Smooth muscle cell of the brain vasculature (primary cell): ENCODE data around the gene MECR.
A peak's percentile ranks its signal among the peaks of the same experiment; 100 is the strongest.

ENCODE experiments used
- DNase-seq: peaks from one replicate; pipeline ENCODE4 v3.0.0-alpha.2; 2012; ENCODE audit warnings: low read depth, low spot score

MECR gene

GRCh38 chr1:29202053-29202452 is 28.7 kb downstream of the MECR start:
- no peak for DNase-seq

DNA sequence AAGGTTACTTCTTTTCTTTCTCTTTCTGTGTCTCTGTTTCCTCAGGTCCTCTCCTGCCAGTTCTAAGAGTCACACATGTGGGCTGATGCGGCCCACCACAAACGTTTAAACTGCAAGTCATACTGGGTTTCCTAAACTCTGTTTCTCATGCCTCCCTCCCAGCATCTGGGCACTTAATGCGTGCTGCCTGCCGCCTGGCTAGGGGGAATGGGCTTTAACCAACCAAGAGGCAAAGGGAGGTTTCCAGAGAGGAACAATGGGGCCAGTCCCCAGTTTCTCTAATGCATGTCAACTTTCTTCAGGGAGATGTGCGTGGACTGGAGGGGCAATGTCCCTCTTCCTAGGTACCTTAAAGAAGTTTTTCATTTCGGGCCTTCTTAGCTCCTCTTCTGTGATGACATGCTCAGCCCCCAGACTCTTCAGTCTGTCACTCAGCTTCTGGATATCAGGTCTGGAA is 29.1 kb downstream of the MECR start:
- DNase-seq = no peak

GRCh38 chr1:29200906-29201594 is 29.7 kb downstream of the MECR start:
- DNase-seq = no peak

- DNase-seq = no peak
Observed at GRCh38 chr1:29197993-29198392, 32.7 kb downstream of the MECR start.

DNA sequence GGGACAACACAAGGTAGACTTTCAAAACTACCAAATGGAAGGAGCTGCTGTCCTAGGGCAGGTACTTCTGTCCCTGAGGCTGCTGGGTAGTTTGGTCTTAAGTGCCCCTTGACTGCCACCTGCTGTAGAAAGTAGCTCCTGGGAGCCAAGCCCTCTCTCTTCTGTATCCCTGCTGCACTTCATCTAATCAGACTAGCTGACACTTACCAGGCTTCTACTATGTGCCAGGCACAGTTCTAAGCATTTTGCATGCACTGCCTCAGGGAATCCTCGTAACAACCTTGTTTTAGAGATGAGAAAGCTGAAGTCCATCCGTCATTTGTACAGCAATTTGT is 33.2 kb downstream of the MECR start:
- DNase-seq = no peak

DNA sequence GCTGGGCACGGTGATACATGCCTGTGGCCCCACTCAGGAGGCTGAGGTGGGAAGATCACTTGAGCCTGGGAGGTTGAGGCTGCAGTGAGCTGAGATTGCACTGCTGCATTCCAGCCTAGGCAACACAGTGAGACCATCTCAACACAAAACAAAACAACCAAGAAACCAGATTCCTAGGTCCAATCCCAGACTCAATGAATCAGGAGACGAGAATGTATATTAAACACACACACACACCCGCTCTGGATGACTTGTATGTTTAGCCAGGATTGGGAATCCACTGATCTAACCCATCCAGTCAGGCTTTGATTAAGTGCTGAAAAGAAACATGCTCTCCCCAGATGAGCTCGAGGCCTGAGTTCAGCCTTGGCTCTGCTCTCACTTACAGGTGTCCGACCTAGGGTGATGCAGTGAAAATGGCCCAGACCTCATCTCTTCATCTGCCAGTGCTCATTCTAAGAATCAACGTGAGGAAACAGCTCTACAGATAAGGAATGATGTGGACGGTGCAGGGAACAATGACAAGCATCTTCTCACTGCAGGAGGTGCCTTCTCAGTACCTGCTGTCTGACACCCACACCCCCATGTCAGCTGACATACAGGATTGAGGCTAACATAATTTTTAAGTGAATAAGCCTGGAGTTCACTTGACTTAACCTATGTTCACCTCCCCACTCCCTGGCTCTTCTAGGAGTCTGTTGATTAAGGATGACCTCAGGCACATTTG is 33.7 kb downstream of the MECR start:
- no peak for DNase-seq

DNA sequence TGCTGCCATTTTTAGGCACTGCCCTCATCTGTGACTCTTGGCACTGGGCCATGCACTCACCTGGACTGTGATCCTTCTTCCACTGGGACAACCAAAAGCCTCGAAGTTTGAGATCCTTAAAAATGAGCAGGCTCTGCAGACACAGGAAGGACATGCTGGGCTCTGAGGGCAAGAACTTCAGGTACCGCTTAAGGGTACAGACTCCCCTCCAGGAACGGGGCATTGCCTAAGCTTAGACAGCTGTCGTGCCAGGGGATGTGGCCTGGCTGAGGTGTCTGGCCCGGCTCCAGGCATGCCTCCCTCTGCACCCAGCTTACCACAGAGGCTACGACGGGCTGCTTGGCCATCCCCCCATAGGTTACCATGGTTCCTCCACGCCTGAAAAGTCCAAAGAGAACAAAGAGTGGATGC is 34.8 kb downstream of the MECR start:
- DNase-seq = no peak

GRCh38 chr1:29193879-29194455 is 36.8 kb downstream of the MECR start:
- DNase-seq = no peak

- no peak for DNase-seq
Observed at GRCh38 chr1:29190718-29191117, 40.0 kb downstream of the MECR start.

- DNase-seq = no peak
Observed at GRCh38 chr1:29186707-29187106, 44.0 kb downstream of the MECR start.

DNA sequence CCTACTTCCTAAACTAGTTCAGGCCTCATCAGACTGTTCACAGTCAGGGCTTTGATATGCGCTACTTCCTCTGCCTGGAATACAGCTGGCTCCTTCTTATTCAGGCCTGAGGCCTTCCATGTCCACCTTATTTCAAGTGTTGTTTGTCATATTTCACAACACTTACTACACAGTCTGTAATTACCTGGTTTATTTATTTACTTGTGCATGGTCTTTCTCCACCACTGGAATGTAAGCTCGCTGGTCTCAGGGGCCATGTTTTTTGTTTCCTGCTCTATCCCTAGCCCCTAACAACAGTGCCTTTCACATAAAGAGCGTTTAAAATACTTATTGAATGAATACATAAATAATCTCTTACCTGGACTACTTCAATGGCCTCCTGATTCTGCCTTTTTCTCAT is 44.5 kb downstream of the MECR start:
- DNase-seq = no peak

DNA sequence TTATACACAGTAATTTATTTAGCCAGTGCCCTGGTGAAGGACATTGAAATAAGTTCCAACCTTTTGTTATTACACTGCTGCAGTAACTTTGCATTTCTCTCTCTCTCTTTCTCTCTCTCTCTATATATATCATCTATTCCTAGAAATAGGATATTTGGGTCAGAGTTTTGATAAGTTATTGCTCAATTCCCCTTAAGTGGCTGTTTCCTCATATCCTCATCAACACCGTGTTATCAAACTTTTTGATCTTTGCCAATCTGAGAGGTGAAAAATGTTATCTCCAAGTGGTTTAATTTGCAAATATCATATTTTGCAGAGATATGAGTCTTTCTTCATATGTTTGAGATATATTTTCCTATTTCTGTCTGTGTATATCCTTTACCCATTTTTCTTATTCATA is 47.4 kb downstream of the MECR start:
- DNase-seq = no peak

- DNase-seq = peak; percentile 97
Observed at GRCh38 chr1:29181413-29182225, 49.1 kb downstream of the MECR start, which contains the start of gene SRSF4. Gene SRSF4 (minus strand): TSS chr1:29181900. CDS start chr1:29181752, 148 bp downstream.

GRCh38 chr1:29180497-29181412 is 50.0 kb downstream of the MECR start:
- DNase-seq = peak; percentile 13

GRCh38 chr1:29179641-29180184 is 51.0 kb downstream of the MECR start:
- no peak for DNase-seq

DNA sequence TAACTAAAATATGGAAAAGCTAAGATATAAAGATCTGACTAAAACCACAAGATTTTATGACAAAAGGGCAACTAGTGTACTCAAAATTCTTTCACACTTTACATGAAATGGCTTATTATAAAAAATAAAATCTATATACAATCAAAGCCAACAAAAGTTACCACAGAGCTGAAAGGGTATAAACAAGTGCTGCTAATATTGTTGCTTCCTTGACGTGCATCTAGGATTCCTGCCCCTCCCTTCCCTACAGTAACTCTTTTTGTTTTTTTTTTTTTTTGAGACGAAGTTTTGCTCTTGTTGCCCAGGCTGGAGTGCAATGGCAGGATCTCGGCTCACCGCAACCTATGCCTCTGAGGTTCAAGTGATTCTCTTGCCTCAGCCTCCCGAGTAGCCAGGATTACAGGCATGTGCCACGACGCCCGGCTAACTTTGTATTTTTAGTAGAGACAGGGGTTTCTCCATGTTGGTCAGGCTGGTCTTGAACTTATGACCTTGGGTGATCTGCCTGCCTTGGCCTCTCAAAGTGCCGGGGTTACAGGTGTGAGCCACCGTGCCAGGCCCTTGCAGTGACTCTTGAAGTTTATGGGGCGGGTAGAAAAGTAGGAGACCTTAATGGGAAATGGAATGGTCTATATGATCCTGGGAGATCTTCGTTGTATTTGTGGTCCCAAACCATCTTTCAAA is 53.6 kb downstream of the MECR start:
- no peak for DNase-seq

DNA sequence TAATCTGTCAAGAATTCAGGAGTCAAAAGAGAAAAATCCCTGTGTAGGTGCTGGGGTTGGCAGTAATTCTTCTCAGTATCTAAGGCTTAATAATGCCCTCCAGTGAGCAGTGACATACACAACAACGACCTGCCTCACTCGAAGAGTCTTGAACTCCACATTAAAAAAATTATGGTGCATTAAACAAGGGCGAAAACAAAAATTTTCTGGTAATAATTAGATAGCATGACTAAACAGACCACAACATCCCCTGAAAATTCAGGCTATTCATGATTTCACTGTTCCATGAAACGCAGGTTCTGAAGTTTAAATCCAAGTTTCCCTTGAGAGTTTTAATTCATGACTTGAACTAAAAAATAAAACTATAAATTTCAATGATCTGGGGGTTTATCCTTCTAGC is 54.2 kb downstream of the MECR start:
- no peak for DNase-seq

GRCh38 chr1:29172415-29172939 is 58.3 kb downstream of the MECR start:
- DNase-seq = no peak

- no peak for DNase-seq
Observed at GRCh38 chr1:29171521-29171920, 59.2 kb downstream of the MECR start.

- no peak for DNase-seq
Observed at GRCh38 chr1:29171089-29171488, 59.6 kb downstream of the MECR start.
